ENCODE measurements around the gene R3HCC1L. TPM values are rescaled to one million over a fixed set of nuclear protein-coding genes. Genes with fewer than 3 reads are reported as not detected.
"Not testable (repeated sequence)": the region's sequence is repeated elsewhere in the genome, so short reads cannot be mapped to it uniquely, and the experiment has no call there.

The R3HCC1L gene
- total RNA-seq, 1 experiment from 2014 or later: 14.1 TPM

GRCh38 chr10:98131619-98132018 is 2.8 kb upstream of the R3HCC1L start:
- DNase-seq (ENCODE audit: low read depth): no peak

GRCh38 chr10:98133075-98133752 is 1.2 kb upstream of the R3HCC1L start:
- not testable (repeated sequence) for DNase-seq (ENCODE audit: low read depth)

DNA sequence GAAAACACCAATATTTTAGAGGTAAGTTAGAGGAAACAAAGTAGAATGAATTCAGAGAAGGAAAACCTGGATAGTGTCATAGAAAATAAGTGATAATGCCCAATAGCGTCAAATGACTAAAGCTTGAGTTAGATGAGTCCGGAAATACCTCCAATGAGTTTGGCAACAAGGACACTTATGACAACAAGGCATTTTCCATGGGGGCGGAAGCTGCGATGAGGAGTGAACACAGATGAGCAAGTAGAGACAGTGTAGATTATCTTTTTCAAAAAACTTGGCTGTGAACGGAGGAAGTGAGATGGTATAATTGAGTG is 383 bp upstream of the R3HCC1L start:
- DNase-seq (ENCODE audit: low read depth): no peak

DNA sequence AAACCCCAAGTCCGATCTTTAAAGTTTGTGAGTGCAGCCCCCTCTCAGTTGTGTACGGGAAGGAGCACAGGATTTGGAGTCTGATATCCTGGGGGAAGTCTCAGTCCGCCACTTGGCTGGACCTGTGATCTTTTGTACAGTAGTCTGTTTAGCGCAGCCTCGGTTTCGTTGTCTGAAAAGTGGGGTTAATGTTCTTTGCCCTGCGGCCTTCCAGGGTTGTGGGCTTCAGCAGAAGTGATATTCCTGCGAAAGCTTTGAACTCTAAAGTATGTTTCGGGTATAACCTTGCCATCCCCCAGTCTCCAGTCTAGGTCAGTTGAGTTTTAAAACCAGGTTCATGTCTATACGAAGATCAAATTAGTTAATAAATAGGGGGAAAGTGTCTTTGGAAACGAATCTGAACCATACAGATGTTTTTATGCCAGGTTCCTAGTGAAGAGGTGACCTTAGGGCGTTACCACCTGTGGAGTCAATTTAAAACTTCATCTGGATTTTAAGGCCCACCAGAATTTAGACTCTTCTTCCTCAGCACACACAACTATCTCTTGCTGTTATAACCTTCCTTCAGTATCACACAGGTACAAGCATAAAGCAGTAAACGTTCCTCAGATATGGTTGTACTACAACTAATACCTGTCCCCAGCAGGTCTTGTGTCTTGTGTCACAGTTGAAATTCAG is 904 bp downstream of the R3HCC1L start:
- DNase-seq (ENCODE audit: low read depth): no peak

DNA sequence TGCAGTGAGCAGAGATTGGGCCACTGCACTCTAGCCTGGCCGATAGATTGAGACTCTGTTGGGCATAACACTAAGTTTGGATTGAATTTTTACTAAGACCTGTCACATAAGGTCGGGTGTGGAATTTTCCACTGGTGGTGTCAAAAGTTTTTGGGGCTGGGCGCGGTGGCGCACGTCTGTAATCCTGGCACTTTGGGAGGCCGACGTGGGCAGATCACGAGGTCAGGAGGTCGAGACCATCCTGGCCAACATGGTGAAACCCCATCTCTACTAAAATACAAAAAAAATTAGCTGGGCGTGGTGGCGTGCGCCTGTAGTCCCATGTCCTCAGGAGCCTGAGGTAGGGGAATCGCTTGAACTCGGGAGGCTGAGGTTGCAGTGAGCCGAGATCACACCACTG is 2.3 kb downstream of the R3HCC1L start:
- not testable (repeated sequence) for DNase-seq (ENCODE audit: low read depth)

DNA sequence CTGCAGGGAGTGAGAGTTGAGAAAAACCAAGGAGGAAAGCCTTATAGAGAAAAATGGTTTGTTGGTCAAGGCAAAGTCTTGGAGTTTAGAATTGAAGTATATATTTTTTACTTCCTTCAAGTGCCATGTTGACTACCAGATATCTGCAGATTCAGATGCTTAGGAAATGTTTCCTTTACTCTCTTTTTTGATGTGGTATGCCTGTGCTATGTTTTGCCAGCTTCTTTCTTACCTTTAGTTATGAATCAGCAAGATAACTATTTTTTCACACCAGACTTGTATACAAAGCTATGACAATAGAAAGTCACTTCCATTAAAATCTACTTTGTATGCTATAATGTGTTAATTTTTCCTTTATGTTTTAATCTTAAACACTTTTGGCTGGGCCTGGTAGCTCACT is 3.6 kb downstream of the R3HCC1L start:
- DNase-seq (ENCODE audit: low read depth): no peak

DNA sequence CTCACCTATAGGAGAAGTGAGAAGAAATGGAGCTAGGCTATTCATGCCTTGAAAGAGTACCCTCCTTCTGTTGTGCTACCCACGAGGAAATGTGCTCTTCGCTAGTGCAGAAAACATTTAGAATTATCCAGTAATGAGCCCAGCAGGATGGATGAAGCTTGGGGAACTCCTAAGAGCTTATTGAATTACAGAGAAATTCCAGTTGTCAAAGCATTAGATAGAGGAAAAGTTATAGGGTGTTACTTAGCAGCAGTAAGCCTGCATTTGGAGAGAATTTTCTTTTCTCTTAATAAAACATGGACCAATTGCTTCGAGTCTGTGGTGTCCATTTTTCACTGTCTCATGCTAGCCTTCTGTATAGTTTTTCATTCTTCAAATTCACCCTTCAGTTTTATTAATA is 5.0 kb downstream of the R3HCC1L start:
- no peak for DNase-seq (ENCODE audit: low read depth)

DNA sequence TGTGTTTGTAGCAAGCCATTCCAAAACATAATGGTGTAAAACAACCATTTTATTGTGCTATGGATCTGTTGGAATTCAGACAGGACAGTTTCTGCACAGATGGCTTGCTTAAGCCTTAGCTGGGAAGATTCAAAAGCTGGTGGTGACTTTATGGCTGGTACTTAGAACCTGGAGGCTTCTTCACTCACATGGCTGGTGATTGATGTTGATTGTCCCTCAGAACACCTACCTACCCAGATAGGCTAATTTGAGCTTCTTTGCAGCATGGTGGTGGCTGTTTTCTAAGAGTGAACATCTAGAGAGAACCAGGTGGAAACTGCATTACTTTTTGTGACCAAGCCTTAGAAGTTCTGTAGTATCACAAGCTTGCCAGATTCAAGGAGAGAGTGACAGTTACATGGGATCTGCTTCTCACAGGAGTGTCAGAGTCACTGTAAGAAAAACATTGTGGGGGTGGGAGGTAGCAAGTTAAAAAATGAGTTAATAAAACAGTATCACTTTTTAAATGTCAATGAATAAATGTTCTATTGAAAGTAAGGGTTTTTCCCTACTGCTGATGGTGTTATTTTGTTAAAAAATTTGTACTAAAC is 7.1 kb downstream of the R3HCC1L start:
- no peak for DNase-seq (ENCODE audit: low read depth)

DNA sequence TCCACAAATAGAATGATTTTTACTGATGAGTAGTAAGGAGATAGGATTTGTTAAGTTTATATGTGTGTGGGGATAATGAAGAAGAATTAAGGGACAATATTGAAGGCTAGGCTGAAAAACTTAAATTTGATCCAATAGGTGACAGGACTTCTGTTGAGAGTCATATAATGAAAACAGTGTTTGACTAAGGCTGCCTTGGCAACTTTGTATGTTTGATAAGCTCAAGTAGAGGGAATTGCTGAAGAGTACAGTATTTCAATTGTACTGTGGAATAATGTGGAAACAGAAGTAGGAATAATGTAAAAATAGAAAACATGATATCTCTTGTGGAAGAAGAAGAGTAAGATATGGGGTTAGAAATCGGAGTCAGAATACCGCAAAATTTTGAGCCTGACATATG is 10.5 kb downstream of the R3HCC1L start:
- no peak for DNase-seq (ENCODE audit: low read depth)

DNA sequence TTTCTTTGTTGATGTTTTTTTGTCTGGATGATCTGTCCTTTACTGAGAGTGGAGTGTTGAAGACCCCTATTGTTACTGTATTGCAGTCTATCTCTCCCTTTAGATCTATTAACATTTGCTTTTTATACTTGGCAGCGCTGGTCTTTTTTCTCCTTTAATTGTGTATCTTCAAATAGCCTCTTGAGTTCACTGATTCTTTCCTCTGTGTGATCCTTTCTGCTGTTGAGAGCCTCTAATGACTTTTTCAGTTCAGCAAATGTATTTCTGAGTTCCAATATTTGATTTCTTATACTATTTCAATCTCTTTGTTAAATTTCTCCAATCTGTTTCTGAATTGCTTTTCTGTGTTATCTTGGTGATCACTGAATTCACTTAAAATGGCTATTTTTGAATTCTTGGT is 15.4 kb downstream of the R3HCC1L start:
- no peak for DNase-seq (ENCODE audit: low read depth)

GRCh38 chr10:98150544-98150943 is 16.1 kb downstream of the R3HCC1L start:
- no peak for DNase-seq (ENCODE audit: low read depth)

DNA sequence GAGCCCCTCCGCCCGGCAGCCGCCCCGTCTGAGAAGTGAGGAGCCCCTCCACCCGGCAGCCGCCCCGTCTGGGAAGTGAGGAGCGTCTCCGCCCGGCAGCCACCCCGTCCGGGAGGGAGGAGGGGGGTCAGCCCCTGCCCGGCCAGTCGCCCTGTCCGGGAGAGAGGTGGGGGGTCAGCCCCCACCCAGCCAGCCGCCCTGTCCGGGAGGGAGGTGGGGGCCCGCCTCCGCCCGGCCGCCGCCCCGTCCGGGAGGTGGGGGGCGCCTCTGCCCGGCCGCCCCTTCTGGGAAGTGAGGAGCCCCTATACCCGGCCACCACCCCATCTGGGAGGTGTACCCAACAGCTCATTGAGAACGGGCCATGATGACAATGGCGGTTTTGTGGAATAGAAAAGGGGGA is 18.3 kb downstream of the R3HCC1L start:
- DNase-seq (ENCODE audit: low read depth): not testable (repeated sequence)

GRCh38 chr10:98153213-98153958 is 18.9 kb downstream of the R3HCC1L start:
- not testable (repeated sequence) for DNase-seq (ENCODE audit: low read depth)

DNA sequence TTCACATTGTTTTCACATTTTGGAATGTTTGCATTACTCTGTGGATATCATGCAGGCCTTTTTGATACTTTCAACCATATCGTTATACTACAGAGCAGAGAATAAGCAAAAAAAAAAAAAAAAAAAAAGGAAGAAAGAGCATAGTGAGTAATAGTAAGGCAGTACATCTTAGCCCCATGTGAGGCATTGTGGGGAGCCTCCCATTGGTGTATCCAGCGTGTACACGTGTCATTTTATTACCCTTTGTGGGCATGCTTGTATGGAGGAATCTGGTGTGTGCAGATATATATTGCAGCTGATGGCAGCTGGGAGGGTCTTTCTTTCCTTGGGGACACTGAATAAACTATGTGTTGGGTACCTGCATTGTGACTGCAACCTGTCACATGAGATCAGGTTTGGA is 19.6 kb downstream of the R3HCC1L start:
- no peak for DNase-seq (ENCODE audit: low read depth)

DNA sequence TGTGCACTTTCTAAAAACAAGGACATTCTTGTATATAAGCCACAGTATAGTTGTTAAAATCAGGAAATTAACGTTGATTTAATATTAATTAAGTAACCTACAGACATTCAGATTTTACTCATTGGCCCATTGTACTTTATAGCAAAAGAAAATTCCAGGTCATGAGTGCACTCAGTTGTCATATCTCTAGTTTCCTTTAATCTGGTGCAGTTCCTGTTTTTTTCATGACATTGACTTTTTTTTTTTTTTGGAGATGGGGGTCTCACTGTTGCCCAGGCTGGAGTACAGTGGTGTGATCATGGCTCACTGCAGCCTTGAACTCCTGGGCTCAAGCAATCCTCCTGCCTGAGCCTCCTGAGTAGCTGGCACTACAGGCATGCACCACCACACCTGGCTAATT is 24.1 kb downstream of the R3HCC1L start:
- DNase-seq (ENCODE audit: low read depth): no peak

DNA sequence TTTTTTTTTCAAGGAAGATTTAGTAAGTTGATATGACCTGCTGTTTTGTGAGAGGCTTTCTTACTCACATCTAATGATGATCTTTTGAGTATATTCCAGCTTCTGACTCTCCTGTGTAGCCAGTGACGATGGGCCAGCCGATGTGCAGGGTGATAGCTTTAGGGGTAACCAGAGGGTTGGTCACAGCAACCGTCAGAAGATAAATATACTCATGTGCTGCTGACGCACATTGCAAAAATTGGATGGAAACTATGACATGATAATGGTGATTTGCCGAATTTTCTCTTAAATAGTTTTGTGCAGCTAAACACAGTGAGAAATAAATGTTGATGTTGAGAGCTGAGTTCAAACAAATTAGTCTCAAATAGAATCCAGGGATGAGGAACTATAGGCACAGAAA is 29.5 kb downstream of the R3HCC1L start:
- no peak for DNase-seq (ENCODE audit: low read depth)

GRCh38 chr10:98167191-98167590 is 32.7 kb downstream of the R3HCC1L start:
- DNase-seq (ENCODE audit: low read depth): no peak

- DNase-seq (ENCODE audit: low read depth): no peak
These were observed 33.7 kb downstream of the R3HCC1L start for GRCh38 chr10:98168147-98168546.

DNA sequence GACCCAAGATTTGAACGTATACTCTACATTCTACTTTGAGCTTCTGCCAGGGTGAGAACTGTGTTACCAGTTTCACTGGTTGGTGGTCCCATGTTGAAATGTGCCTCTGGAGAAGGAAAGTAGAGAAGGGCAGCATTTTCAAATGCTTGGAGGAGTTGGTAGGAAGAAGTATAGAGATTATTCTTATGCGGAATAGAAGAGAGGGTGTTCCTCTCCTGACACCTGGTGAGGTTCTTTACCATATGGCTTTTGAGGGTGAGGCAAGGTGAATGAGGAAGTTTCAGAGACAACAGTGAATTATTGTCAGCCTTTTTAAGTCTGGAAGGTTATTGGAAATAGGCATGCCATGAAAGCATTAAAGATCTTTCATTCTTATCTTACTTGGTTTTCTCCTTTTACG is 34.3 kb downstream of the R3HCC1L start:
- DNase-seq (ENCODE audit: low read depth): no peak

DNA sequence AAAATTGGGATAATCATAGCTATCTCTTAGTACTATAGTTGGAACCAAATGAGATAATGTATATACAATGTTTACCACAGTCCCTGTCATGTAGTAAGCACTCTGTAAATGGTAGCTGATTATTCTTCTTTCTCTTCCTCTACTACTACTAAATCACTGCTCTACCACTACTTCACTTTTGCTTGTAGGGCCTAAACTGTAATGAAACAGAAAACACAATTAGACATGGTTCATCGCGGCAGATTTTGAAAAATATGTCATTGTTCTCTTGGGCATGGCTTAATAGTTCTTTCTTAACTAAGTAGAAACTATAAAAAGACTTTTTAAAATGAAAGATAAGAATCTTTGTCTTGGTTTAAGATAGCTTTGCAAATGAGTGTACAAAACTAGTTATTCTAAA is 34.9 kb downstream of the R3HCC1L start:
- DNase-seq (ENCODE audit: low read depth): no peak

GRCh38 chr10:98170249-98171117 is 36.0 kb downstream of the R3HCC1L start:
- peak; percentile 49 for DNase-seq (ENCODE audit: low read depth)

GRCh38 chr10:98172073-98172472 is 37.6 kb downstream of the R3HCC1L start:
- no peak for DNase-seq (ENCODE audit: low read depth)

Measured in M059J (cell line).